OCI-M2 (cell line): ENCODE measurements around the gene SPEF1.
"Not testable (repeated sequence)": the region's sequence is repeated elsewhere in the genome, so short reads cannot be mapped to it uniquely, and the experiment has no call there.

Source experiments
- DNase-seq: peaks from one replicate; lab custom pipeline; 2025; ENCODE audit not compliant: unreplicated experiment; lab: John Stamatoyannopoulos, UW

SPEF1 gene

DNA sequence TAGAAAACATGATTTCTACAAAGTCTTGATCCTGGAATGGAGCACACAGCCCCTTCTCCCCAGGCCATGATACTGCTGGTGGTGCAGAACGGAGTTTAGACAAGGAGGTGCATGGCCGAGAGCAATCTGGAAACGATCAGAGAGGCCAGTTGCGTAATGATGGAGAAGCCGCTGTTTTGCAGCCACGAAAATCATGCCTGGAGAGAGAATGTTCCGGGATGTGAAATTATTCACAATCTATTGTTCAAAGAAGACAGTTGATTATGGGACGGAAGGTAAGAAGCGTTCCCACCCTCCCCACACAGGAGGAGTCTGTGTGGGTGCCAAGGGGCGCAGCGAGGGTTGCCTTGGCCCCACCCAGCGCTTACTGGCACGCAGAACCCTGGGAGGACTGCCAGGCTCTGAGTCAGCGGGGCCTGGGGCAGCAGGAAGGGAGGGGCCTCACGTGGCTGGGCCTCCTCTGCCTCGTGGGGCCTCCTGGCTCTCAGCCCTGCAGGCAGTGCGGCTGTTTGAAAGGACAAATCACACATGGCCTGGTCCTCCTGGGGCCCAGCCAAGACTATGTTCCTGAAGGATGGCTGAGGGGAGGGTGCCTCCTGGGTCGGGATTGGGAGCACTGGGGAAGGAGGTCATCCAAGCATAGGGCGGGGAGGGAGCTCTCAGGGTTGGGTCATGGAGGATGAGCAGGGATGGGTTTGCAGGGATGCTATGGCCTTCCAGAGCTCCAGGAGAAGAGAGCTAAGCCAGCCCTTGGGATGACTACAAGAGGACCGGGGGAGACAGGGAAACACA is 30.4 kb upstream of the SPEF1 start:
- DNase-seq: no peak

DNA sequence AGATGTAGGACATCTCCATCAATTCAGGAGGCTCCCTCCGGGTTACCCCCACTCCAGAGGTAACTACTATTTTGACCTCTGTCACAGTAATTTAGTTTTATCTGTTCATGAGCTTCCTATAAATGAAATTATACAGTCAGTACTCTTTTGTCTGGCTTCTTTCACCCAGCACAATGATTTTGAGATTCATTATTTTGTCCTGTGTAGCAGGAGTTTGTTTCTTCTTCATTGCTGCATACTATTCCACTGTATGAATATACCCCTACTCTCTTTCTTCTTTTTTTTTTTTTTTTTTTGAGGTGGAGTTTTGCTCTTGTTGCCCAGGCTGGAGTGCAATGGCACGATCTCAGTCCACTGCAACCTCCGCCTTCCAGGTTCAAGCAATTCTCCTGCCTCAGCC is 27.3 kb upstream of the SPEF1 start:
- no peak for DNase-seq

DNA sequence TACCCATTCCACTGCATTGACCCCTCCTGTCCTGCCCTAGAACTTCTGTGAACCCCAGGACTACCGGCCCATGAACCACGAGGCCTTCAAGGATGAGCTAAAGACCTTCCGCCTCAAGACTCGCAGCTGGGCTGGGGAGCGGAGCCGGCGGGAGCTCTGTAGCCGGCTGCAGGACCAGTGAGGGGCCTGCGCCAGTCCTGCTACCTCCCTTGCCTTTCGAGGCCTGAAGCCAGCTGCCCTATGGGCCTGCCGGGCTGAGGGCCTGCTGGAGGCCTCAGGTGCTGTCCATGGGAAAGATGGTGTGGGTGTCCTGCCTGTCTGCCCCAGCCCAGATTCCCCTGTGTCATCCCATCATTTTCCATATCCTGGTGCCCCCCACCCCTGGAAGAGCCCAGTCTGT is 23.5 kb upstream of the SPEF1 start:
- DNase-seq: no peak

DNA sequence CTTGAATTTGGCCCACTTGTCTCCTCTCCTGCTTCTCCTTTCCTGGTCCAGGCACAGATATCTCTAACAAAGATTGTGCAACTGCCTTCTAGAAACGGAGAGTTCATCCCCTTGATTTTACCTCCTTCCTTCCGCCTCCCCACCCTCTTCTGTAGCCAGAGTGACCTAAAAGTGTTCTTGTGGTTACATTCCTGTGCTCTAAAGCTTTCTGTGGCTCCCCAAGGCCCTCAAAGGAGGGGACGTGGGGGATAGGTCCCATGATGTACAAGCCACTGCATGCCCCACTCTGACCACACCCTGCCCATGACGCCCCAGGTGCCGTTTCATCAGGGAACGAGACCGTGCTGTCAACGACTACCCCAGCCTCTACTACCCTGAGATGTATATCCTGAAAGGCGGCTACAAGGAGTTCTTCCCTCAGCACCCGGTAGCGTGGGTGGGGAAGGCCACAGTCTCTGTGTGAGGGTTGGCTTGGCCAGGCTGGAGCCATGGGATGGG is 23.1 kb upstream of the SPEF1 start:
- no peak for DNase-seq

DNA sequence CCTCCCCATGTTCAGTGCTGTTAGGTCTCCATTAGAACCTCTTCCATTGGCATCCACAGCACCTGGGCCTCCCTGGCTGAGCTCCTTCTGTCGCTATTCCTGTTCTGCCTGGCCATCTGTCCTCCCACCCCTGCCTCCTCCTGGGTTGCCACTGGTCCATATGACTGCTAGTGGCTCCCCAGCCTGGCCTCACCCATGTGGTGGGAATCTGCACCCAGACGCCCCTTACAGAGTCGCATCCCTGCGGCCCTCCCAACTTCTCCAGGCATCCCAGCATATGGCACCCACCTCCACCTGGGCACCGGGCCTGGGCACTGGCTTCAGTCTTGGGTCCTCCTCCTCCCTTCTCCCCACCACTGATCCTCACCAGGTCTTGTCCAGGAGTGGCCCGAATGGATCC is 22.6 kb upstream of the SPEF1 start:
- DNase-seq: no peak

DNA sequence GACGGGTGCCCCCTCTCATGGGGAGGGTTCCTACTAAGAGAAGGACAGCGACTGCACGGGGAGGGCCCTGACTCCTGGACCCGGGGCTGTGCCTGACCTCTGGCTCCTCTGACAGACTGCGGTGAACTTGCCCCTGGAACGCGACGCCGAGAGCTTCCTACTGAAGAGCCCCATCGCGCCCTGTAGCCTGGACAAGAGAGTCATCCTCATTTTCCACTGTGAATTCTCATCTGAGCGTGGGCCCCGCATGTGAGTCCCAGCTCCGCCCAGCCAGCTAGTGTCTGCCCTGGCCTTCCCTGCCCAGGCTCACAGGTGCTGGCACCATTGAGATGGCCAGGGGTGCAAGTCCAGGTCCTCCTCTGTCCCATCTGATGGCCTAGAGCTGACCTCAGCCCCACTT is 22.0 kb upstream of the SPEF1 start:
- no peak for DNase-seq

DNA sequence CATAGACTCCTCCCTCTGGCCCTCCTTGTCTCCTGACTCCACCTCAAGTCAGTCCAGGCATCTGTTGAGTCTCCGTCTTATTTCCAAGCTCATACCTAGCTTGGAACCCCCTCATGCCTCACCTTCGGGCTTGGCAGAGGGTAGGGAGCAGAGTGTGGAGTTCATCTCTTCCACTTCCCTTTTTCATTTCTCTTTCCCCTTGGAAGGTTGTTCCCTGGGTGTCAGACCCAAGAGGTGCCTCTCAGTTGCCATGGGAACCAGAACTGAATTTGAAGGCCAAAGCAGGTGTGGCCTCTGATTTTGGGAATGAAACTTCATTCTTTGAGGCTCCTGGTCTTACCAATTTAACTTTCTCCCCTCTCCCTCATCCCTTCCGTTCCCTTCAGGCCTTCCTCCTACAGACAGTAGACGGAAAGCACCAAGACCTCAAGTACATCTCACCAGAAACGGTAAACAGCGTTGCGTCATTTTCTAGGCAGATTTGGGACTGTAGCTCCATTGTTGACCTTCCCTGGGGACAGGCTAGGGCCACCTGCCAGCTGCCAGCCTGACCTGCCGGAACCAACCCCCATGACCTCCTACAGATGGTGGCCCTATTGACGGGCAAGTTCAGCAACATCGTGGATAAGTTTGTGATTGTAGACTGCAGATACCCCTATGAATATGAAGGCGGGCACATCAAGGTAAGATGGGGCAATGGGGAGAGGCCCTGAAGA is 21.4 kb upstream of the SPEF1 start:
- no peak for DNase-seq

DNA sequence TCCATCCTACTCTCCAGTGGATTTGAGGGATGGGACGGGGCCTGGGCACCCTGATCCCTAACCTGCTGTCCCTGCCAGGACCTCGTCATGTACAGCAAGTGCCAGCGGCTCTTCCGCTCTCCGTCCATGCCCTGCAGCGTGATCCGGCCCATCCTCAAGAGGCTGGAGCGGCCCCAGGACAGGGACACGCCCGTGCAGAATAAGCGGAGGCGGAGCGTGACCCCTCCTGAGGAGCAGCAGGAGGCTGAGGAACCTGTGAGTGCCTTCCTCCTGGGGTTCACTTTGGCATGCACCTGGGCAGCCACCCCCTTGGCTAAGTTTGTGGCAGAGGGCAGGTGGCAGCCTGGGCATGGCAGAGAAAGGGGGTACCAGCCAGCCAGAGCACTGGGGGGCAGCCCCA is 20.6 kb upstream of the SPEF1 start:
- DNase-seq: no peak

DNA sequence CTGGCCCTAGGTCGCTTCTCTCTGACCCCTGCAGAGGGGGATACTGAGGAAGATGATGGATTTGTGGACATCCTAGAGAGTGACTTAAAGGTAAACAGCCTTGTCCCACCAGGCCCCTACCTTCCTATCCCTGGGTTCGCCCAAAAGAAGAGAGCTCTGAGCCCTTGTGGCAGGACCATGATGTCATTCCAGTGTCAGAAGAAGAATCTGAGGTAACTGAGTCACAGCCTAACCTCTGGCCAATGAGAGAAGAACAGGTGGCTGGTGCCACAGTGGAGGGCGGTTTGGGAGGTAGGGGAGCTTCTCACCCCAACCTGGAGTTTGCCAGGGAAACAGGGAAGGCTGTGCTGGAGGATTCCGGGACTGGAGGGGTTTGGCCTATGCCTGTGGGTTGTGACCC is 20.1 kb upstream of the SPEF1 start:
- no peak for DNase-seq

DNA sequence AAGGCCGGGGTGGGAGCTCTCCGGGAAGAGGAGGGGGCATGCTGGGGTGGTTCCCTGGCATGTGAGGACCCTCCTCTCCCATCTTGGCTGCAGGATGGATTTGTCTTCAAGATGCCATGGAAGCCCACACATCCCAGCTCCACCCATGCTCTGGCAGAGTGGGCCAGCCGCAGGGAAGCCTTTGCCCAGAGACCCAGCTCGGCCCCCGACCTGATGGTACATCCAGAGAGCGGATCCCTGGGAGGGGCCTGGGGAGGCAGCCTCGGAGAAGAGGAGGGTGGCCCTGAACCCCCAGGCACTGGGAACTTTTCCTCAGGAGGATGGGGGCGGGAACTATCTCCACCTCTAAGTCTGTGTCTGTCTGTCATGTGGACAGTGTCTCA is 19.6 kb upstream of the SPEF1 start:
- no peak for DNase-seq

DNA sequence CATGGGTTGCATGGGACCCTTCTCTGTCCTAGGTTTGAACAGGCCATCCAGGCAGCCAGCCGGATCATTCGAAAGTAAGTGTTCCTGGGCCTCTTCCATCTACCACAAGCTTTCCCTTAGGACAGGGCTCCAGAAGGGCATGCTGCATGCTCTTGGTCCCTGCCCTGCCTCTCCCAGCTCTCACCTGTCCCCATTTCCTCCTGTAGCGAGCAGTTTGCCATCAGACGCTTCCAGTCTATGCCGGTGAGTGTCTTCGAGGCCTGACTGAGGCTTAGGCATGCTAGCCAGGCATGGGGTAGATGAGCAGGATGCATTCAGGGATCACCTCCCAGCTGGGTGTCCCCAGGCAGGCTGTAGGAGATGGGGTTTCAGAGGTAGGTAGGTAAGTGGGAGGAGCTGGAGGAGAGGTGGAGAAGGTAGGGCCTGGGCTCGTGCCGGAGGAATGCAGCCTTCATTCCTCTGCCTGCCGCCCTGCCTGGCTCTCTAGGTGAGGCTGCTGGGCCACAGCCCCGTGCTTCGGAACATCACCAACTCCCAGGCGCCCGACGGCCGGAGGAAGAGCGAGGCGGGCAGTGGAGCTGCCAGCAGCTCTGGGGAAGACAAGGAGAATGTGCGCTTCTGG is 19.1 kb upstream of the SPEF1 start:
- DNase-seq: no peak

DNA sequence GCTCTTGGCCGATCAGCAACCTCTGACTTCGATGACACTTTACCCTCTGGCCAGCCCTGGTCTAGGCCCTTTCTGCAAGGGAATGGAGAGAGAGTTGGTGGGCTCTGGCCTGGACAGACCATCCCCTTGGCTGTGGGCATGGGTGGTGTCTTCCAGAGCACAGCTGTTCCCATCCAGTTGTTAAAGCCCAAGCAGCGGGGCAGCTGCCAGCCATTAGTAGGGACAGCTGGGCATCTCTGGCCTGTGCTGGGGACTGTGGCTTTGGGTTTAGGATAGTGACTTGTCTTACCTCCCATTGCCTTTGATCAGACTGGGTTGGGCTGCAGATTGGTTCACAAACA is 17.6 kb upstream of the SPEF1 start:
- DNase-seq: no peak

DNA sequence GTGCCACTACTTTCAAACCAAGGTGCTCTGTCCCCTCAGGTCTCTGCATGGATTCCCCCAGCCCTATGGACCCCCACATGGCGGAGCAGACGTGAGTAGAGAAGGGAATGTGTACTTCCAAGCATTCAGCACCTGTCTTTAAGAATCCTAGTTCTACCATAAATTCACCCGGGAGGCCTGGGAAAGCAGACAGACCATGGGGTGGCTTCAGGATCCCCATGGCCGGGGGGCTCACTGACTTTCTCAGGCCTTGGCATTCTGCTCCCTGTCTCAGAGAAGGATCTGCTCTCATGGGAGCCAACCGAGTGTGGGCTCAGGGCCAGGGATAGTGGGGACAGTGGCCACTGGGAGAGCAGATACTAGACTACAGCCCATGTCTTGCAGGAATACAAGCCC is 17.1 kb upstream of the SPEF1 start:
- no peak for DNase-seq

DNA sequence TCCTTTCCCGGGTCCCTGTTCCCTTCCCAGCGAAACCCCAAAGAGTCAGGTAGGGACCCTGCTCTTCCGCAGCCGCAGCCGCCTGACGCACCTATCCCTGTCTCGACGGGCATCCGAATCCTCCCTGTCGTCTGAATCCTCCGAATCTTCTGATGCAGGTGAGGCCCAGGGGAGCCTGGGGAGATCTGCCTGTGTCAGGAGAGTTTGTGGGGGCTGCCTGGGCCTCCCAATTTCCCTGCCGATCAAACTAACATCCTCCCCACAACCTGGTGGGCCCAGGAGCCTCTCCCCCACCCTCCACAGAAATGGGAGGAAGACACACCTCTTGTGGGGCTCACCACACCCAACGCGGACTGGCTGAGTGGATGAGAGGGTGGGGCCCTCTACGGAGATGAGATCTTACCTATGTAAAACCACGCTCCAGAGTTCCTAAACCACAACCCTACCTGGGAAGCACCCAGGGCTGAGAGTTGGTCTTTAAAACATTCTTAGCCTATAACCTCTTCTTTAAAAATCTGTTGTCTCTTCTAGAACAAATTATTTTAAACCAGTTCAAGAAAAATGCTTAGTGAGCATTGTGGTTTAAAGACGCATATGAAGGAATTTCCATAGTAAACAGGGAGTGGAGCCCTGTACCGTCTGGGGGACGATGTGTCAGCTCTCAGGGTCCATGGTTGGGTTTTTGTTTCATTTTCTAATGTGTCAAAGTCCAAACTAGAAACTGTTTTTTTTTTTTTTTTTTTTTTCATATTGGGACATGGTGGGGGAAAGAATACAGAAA is 16.5 kb upstream of the SPEF1 start:
- DNase-seq: no peak

DNA sequence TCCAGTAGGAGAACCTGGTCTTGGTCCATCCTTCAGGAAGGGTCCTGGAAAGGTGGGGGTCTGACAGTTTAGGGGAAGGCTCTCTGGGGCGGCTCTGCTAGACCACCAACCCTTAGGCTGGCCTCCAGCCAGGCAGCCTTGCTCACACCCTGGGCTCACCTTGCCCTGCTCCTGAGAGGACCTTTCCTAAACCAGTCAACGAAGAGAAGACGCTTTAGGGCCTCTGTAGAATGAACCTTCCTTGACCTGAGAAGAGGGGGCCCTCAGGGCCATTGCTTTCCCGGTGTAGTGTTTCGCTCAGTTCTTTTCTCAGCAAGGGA is 15.9 kb upstream of the SPEF1 start:
- no peak for DNase-seq

DNA sequence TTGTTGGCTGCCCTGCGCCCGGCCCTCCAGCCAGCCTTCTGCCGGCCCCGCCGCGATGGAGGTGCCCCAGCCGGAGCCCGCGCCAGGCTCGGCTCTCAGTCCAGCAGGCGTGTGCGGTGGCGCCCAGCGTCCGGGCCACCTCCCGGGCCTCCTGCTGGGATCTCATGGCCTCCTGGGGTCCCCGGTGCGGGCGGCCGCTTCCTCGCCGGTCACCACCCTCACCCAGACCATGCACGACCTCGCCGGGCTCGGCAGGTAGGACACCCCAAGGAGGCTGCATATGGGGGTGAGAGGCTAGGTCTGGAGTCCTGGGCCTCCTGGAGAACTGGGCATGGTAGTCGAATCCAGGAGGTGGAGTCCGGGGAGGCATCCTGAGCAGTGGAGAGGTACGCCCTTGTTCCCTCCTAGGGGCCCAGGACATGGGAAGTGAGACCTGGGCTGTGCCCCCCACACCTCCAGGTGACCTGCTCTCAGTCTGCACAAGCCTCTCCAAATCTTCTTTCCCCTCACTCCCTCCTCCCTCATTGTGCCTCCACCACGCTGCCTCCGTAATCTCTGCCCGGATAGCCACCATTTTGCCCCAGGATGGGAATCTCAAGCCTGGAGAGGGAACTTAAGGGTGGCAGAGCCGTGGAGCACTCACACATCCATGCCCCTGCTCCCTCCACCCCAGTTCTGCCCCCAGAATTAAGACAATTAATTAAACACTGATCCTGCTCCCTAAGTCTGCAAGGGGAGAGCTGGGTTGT is 15.4 kb upstream of the SPEF1 start:
- DNase-seq: no peak

DNA sequence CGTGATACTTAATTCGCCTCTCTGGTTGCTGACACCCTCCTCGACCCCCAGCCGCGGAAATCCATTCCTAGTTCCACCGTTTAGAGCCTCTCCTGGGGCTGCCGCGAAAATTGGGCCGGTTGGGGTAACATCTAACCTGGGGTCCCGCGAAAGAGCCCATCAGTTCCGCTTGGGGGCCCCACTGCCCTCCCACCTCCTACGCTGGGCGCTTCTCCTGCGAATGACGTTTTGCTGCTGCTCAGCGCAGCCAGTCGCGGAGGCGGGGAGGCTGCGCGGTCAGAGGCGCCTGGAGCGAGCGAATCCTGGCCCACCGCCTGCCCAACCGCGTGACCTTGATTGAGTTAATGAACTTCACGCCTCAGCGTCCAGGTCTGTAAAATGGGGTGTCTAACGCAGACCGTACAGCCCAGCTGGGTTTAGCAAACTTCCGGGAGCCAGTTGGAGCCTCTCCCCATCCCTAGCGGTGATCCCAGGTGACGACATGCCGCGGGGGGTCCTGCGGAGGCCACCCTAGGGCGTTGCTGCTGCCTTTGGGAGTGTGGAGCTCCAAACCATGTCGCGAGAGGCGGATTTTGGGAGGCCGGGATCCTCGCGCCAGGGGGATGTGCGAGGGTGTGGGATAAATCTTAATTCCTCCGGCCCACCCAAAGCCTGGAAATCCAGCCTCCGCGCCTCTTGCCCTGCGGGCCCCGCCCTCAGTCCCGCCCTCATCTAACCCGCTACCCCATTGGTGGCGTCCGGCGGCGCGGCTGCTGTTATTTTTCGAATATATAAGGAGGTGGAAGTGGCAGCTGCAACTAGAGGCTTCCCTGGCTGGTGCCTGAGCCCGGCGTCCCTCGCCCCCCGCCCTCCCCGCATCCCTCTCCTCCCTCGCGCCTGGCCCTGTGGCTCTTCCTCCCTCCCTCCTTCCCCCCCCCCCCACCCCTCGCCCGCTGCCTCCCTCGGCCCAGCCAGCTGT is 14.5 kb upstream of the SPEF1 start, which contains the start of gene CDC25B:
CDC25B (plus strand) TSS at position 800 of the 958 bp plus-strand sequence. CDS start 222 bp downstream, outside the sequence.
- DNase-seq: peak; percentile 54

DNA sequence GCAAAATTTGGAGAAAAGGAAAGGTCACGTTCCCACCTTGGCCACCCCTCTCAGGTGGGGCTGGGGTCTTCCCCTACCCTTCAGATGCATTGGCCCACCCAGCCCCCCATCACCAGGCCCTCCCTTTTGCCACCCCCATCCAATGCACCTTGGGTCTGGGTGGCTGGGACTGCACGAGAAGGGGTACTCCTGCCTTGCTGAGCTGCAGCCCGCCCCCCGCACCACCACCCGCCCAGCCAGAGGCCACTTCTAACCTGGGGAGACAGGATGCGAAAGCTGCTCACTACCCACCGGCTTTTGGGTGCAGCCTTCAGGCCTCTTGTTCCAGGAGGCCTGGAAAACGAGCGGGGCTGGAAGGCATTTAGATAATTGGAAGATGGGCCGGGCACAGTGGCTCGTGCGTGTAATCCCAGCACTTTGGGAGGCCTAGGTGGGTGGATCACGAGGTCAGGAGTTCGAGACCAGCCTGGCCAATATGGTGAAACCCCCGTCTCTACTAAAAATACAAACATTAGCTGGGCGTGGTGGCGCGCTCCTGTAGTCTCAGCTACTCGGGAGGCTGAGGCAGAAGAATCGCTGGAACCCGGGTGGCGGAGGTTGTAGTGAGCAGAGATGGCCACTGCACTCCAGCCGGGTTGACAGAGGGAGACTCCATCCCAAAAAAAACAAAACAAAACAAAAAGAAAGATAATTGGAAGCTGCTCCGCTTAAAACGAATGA is 13.6 kb upstream of the SPEF1 start:
- DNase-seq: no peak

DNA sequence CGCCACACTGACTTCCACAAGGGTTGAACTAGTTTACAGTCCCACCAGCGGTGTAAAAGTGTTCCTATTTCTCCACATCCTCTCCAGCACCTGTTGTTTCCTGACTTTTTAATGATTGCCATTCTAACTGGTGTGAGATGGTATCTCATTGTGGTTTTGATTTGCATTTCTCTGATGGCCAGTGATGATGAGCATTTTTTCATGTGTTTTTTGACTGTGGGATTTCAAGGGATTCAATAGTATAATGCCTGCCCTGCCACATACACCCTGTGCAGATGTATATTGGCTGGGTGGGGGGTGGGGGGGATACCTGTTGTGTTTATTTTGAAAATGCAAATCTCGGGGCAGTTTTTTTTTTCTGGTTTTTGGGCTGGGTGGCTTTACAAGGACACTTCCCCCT is 12.9 kb upstream of the SPEF1 start:
- not testable (repeated sequence) for DNase-seq
